ENCODE measurements around the gene ZNF83.
"Not testable (repeated sequence)": the region's sequence is repeated elsewhere in the genome, so short reads cannot be mapped to it uniquely, and the experiment has no call there.

ZNF83 gene

DNA sequence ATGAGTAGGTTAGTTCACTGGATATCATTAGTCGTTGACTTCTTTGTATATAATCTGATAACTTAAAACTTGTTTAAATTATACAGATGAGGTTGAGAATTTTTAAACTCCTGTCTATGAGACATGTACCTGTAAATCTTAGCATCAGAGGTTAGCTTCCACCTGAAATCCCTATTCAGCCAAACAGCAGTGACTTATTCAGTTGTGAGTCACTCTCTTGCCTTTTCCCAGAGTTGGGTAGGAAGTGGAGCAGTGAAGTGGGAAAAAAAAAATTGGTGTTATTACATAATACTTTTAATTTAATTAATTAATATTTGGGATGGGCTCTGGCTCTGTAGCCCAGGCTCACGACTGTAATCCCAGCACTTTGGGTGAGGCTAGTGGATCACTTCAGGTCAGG lies 35.2 kb downstream of the ZNF83 start:
- Histone ChIP-seq H3K36me3 (ENCODE audit: insufficient read depth, low read length) (no peaks in the 10 kb centered on the region), H3K79me2 (ENCODE audit: control insufficient read depth, insufficient read depth, low read length, unreplicated experiment) (peaks cover 3% of the 10 kb centered on the region)

DNA sequence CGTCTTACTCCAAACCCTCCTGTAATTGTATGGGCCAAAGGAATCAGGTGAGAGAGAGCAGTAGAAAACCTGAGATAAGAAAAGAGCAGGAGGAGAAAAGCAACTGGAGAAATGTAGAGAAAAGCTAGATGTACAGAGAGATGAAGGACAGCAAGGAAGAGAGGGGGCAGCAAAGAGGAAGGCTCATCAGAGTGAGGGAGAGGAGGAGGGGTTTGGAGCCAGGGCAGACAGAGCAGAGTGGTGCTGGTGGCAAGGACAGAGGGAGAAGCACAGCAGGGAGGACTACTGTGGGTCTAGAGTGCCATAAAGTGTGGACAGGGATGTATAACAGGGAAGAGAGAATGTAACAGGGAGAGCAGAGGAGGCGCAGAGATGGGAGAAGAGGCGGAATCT lies 36.2 kb downstream of the ZNF83 start:
- not testable (repeated sequence) for H3K79me2 ChIP-seq (ENCODE audit: control insufficient read depth, insufficient read depth, low read length, unreplicated experiment); H3K27me3 ChIP-seq (ENCODE audit: insufficient read depth, low read length); H3K4me1 ChIP-seq (ENCODE audit: control insufficient read depth, insufficient read depth, low read length, unreplicated experiment); H3K36me3 ChIP-seq (ENCODE audit: insufficient read depth, low read length); H2AFZ ChIP-seq (ENCODE audit: low read length, unreplicated experiment); H3K27ac ChIP-seq (ENCODE audit: low read depth, low read length)
- peak overlapping the region; percentile 79 for H3K4me3 ChIP-seq (ENCODE audit: low read depth, low read length)

More for the DNA sequence above, 35.2 kb downstream of the ZNF83 start:
- H3K4me3 ChIP-seq (ENCODE audit: low read depth, low read length), result no peak overlapping the region
- H3K4me1 ChIP-seq (ENCODE audit: control insufficient read depth, insufficient read depth, low read length, unreplicated experiment), result peaks cover 6% of the 10 kb centered on the region
- no peak overlapping the region for H2AFZ ChIP-seq (ENCODE audit: low read length, unreplicated experiment)
- H3K27me3 ChIP-seq (ENCODE audit: insufficient read depth, low read length), result no peaks in the 10 kb centered on the region
- 0 out of 2 replicates have a peak overlapping the region, but pooled peaks have one; percentile 59 for H3K27ac ChIP-seq (ENCODE audit: low read depth, low read length)

GRCh38 chr19:52601025-52601973 lies 36.9 kb downstream of the ZNF83 start:
- H3K79me2 ChIP-seq (ENCODE audit: control insufficient read depth, insufficient read depth, low read length, unreplicated experiment), result peaks cover under 1% of the 10 kb centered on the region
- H3K36me3 ChIP-seq (ENCODE audit: insufficient read depth, low read length), result peaks cover 5% of the 10 kb centered on the region
- H2AFZ ChIP-seq (ENCODE audit: low read length, unreplicated experiment), result no peak overlapping the region
- H3K27ac ChIP-seq (ENCODE audit: low read depth, low read length), result no peak overlapping the region
- no peaks in the 10 kb centered on the region for H3K27me3 ChIP-seq (ENCODE audit: insufficient read depth, low read length)
- H3K4me3 ChIP-seq (ENCODE audit: low read depth, low read length), result peak overlapping the region; percentile 79
- H3K4me1 ChIP-seq (ENCODE audit: control insufficient read depth, insufficient read depth, low read length, unreplicated experiment), result peaks cover 6% of the 10 kb centered on the region

GRCh38 chr19:52600639-52601024 lies 37.5 kb downstream of the ZNF83 start:
- no peak overlapping the region for H2AFZ ChIP-seq (ENCODE audit: low read length, unreplicated experiment)
- peaks cover 11% of the 10 kb centered on the region for H3K36me3 ChIP-seq (ENCODE audit: insufficient read depth, low read length)
- no peaks in the 10 kb centered on the region for H3K27me3 ChIP-seq (ENCODE audit: insufficient read depth, low read length)
- peak overlapping the region; percentile 79 for H3K4me3 ChIP-seq (ENCODE audit: low read depth, low read length)
- no peak overlapping the region for H3K27ac ChIP-seq (ENCODE audit: low read depth, low read length)
- H3K4me1 ChIP-seq (ENCODE audit: control insufficient read depth, insufficient read depth, low read length, unreplicated experiment), result peaks cover 6% of the 10 kb centered on the region
- no peaks in the 10 kb centered on the region for H3K79me2 ChIP-seq (ENCODE audit: control insufficient read depth, insufficient read depth, low read length, unreplicated experiment)

DNA sequence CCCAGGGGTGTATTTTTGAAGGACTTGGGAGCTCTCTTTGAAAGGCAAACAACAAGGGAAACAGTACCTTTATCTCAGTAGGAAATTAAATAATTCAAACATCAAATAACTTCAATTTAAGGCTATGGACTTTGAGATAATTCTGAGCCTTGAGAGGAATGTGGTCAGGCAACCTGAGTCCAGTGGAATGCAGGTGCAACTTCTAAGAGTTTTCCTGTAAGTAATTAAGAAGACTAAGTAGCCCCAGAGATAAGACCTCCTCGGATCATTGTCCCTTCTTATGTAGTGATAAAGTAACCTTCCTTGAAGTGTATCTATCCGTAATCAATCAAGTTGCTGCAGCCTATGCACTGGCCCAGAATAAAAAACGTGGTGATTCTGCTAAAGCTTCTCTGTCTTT lies 38.9 kb downstream of the ZNF83 start:
- H2AFZ ChIP-seq (ENCODE audit: low read length, unreplicated experiment), result no peak overlapping the region
- H3K27ac ChIP-seq (ENCODE audit: low read depth, low read length), result no peak overlapping the region
- no peaks in the 10 kb centered on the region for H3K79me2 ChIP-seq (ENCODE audit: control insufficient read depth, insufficient read depth, low read length, unreplicated experiment)
- H3K36me3 ChIP-seq (ENCODE audit: insufficient read depth, low read length), result peaks cover 14% of the 10 kb centered on the region
- H3K27me3 ChIP-seq (ENCODE audit: insufficient read depth, low read length), result no peaks in the 10 kb centered on the region
- H3K4me3 ChIP-seq (ENCODE audit: low read depth, low read length), result no peak overlapping the region
- H3K4me1 ChIP-seq (ENCODE audit: control insufficient read depth, insufficient read depth, low read length, unreplicated experiment), result peaks cover 6% of the 10 kb centered on the region

GRCh38 chr19:52593441-52593840 lies 44.7 kb downstream of the ZNF83 start:
- not testable (repeated sequence) for H3K27ac ChIP-seq (ENCODE audit: low read depth, low read length); H2AFZ ChIP-seq (ENCODE audit: low read length, unreplicated experiment); H3K27me3 ChIP-seq (ENCODE audit: insufficient read depth, low read length); H3K79me2 ChIP-seq (ENCODE audit: control insufficient read depth, insufficient read depth, low read length, unreplicated experiment); H3K4me1 ChIP-seq (ENCODE audit: control insufficient read depth, insufficient read depth, low read length, unreplicated experiment); H3K4me3 ChIP-seq (ENCODE audit: low read depth, low read length)
- peaks cover 18% of the 10 kb centered on the region for H3K36me3 ChIP-seq (ENCODE audit: insufficient read depth, low read length)

GRCh38 chr19:52592301-52592700 lies 45.9 kb downstream of the ZNF83 start:
- H3K79me2 ChIP-seq (ENCODE audit: control insufficient read depth, insufficient read depth, low read length, unreplicated experiment), result no peaks in the 10 kb centered on the region
- no peaks in the 10 kb centered on the region for H3K4me1 ChIP-seq (ENCODE audit: control insufficient read depth, insufficient read depth, low read length, unreplicated experiment)
- no peaks in the 10 kb centered on the region for H3K27me3 ChIP-seq (ENCODE audit: insufficient read depth, low read length)
- no peak overlapping the region for H3K27ac ChIP-seq (ENCODE audit: low read depth, low read length)
- H2AFZ ChIP-seq (ENCODE audit: low read length, unreplicated experiment), result no peak overlapping the region
- H3K36me3 ChIP-seq (ENCODE audit: insufficient read depth, low read length), result peaks cover 18% of the 10 kb centered on the region
- H3K4me3 ChIP-seq (ENCODE audit: low read depth, low read length), result no peak overlapping the region

DNA sequence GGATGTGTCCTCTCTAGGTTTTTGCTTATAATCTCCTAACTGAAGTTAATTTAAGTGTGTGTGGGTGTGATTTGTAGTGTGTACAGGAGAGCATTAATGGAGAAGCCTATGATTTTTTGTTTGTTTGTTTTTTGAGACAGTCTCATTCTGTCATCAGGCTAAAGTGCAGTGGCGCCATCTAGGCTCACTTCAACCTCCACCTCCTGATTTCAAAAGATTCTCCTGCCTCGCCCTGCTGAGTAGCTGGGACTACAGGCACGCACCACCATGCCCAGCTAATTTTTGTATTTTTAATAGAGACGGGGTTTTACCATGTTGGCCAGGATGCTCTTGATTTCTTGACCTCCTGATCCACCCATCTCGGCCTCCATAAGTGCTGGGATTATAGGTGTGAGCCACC lies 47.4 kb downstream of the ZNF83 start:
- H3K27me3 ChIP-seq (ENCODE audit: insufficient read depth, low read length), result no peaks in the 10 kb centered on the region
- H3K4me3 ChIP-seq (ENCODE audit: low read depth, low read length), result no peak overlapping the region
- H3K4me1 ChIP-seq (ENCODE audit: control insufficient read depth, insufficient read depth, low read length, unreplicated experiment), result no peaks in the 10 kb centered on the region
- H3K36me3 ChIP-seq (ENCODE audit: insufficient read depth, low read length), result peaks cover 7% of the 10 kb centered on the region
- no peak overlapping the region for H2AFZ ChIP-seq (ENCODE audit: low read length, unreplicated experiment)
- no peak overlapping the region for H3K27ac ChIP-seq (ENCODE audit: low read depth, low read length)
- H3K79me2 ChIP-seq (ENCODE audit: control insufficient read depth, insufficient read depth, low read length, unreplicated experiment), result no peaks in the 10 kb centered on the region

GRCh38 chr19:52585604-52586003 lies 52.6 kb downstream of the ZNF83 start:
- no peak overlapping the region for H2AFZ ChIP-seq (ENCODE audit: low read length, unreplicated experiment)

GRCh38 chr19:52584736-52585440 lies 53.3 kb downstream of the ZNF83 start:
- H3K4me1 ChIP-seq (ENCODE audit: control insufficient read depth, insufficient read depth, low read length, unreplicated experiment), result no peaks in the 10 kb centered on the region
- no peaks in the 10 kb centered on the region for H3K27me3 ChIP-seq (ENCODE audit: insufficient read depth, low read length)
- peaks cover 24% of the 10 kb centered on the region for H3K36me3 ChIP-seq (ENCODE audit: insufficient read depth, low read length)
- no peaks in the 10 kb centered on the region for H3K79me2 ChIP-seq (ENCODE audit: control insufficient read depth, insufficient read depth, low read length, unreplicated experiment)
- H3K27ac ChIP-seq (ENCODE audit: low read depth, low read length), result no peak overlapping the region
- no peak overlapping the region for H3K4me3 ChIP-seq (ENCODE audit: low read depth, low read length)
- no peak overlapping the region for H2AFZ ChIP-seq (ENCODE audit: low read length, unreplicated experiment)

More at GRCh38 chr19:52585604-52586003, 52.6 kb downstream of the ZNF83 start:
- Histone ChIP-seq H3K36me3 (ENCODE audit: insufficient read depth, low read length) (peaks cover 20% of the 10 kb centered on the region), H3K79me2 (ENCODE audit: control insufficient read depth, insufficient read depth, low read length, unreplicated experiment) (no peaks in the 10 kb centered on the region), H3K4me3 (ENCODE audit: low read depth, low read length) (no peak overlapping the region), H3K4me1 (ENCODE audit: control insufficient read depth, insufficient read depth, low read length, unreplicated experiment) (no peaks in the 10 kb centered on the region), H3K27ac (ENCODE audit: low read depth, low read length) (no peak overlapping the region), H3K27me3 (ENCODE audit: insufficient read depth, low read length) (no peaks in the 10 kb centered on the region)
